HG02571 (cell line): ENCODE data around the gene ULBP1.
"Not testable (repeated sequence)": the region's sequence is repeated elsewhere in the genome, so short reads cannot be mapped to it uniquely, and the experiment has no call there.

Experiments
- ATAC-seq: cut with Tn5 transposase; IDR thresholded peaks from one replicate; pipeline ENCODE4 v1.9.1; 2021; ENCODE audit warnings: mild to moderate bottlenecking, moderate library complexity; ENCODE audit not compliant: unreplicated experiment

Gene ULBP1

DNA sequence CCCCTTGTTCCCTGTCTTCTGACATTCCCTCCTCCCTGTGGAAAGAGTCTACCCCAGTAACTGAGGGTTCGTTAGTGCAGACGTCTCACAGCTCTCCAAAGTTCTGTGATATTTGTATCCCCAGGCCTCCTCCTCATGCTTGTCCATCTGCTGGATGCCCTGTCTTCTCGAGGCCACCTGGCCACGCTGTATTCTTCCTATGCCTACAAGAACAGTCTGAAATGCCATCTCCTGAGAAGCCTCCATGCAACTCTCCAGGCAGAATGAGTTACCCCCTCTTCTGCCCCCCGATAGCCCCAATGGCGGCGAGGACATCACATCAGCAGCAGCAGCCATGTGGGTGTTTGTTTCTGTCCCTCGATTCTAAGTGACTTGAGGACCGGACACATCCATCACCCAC lies 12.6 kb upstream of the ULBP1 start:
- no peak for ATAC-seq

DNA sequence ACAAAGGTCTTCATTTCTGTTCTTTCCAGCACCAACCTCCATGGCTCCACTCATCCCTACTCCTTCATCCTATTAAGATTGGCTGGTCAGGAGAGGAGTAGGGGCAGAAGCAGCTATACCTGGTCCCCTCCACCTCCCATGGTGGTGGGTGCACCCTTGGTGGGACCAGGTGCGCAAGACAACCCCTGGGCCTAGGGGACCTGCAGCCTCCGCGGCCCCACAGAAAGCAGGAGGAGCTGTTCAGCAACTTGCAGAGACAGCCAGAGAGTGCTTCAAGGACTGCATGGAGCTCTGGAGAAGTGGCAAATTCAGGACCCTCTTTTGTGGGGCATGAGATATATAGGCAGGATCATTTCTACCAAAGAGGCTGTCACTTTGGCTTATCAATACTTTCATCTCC lies 12.1 kb upstream of the ULBP1 start:
- ATAC-seq = no peak

DNA sequence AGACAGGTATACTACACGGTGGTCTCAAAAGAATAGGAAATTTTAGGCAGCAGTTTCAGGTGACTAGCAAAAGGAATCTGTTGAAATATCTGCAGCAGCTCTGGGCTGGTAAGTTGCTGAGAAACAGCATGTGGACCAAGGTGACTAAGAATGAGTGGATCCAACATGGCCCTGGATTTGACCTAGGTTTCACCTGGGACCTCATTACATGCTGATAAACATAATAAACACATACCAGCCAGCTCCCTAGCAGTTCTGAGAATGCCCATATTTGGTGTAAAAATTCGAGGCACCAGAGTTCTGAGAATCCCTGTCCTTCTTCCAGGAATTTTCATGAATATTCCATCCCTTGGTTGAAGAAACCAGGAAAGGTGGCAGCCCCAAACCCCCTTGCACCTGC lies 10.4 kb upstream of the ULBP1 start:
- not testable (repeated sequence) for ATAC-seq

DNA sequence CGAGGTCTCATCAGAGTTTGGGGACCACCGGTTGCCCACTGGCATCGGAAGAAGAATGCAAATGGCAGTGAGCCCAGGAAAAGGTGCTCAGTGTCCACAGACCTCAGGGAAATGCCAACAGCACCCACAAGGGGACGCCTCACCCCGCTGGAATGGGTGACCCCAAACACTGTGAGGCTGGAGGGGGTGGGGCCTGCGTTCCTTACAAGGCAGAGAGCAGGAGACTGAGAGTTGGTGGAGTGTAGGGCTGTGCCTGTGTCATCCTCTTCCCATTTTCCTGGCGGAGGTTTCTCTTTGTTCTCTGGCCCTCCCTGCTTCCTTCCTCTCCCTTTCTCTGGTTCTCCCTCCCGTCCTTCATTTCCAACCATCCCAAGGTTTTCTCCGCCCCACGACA lies 9.8 kb upstream of the ULBP1 start:
- not testable (repeated sequence) for ATAC-seq

DNA sequence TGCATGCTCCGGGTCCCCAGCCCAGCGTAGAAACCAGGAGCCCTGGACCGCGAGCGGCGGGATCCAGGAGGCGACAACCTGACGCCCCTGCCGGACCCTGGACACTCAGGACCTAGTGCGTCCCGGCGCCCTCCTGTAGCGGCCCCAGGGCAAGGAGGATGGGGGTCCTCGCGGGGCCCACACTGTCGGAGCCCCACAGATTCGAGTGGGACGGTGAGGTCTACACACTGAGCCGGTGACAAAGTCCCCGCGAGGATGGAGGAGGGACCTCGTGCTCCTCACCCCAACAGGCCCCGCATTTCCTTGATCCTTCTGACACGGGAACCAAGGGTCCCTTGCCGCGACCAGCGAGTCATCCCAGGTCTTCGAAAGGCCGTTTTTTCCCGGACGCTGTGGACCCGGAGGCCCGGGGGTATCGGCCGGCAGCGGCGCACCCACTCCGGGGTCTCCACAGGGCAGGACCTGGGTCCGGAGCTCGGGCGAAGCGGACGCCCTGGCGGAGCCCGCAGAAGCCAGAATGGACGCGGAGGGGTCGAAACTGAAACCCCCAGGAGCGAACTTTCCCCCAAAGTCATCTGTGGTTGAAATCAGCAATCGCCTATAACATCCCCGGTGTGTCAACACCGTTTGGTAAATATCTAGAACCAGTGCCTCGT lies 9.3 kb upstream of the ULBP1 start:
- ATAC-seq = not testable (repeated sequence)

DNA sequence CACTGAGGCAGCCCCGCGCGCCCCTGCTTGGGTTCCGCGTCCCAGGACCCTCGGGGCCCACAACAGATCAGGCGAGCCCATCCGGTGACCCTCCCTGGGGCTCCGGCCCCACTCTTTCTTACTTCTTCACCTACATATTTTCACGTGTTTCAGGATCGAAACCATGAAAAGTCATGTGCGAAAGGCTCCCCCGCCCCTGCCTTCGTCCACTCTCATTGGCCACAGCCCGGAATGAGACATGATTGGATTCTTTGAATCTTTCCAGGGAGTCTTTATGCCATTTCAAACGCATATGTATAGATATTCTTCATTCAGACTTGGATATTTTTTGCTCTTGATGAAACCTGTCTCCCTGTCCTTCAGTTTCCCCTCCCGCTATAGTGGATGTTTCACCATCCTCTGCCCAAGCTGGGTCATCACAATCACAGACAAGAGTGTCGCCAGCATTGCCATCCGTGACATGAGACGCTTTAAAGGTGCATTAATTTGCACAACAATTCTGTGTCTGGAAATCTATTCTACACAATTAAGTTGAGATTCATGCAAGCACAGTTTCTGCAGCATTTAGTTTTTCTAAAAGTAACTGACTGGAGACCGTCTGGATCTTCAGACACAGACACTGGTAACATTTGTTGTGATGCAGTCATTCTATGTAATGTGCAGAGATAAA lies 8.6 kb upstream of the ULBP1 start:
- ATAC-seq = not testable (repeated sequence)

DNA sequence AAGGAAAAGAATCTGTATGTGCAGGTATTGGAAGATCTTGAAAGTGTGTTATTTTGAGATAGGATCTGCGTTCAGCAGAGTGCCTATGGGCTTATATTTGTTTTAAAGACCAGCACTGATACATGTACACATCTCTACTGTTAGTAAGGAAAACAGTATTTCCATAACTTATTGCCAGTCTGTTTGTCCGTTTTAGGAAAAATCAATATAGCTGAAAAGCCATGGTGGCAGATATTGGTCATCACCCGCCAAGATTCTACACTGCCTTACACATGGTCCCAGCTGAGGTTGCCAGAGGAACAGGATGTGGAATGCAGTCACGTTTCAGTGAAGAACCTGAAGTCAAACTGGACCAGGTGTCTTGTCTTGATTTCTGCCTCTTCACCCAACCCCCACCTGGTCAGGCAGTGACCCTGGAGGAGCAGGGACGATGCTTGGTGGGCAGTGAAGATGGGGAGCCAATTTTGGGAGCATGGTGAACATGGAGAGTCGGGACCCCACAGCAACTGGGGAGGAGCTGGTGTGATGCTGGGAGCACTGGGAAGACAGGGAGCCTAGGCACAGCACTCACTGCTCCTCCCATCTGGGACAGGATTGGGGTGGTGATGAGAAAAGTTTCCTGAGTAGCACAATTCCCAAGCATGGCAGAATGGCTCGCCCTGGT lies 8.0 kb upstream of the ULBP1 start:
- not testable (repeated sequence) for ATAC-seq

DNA sequence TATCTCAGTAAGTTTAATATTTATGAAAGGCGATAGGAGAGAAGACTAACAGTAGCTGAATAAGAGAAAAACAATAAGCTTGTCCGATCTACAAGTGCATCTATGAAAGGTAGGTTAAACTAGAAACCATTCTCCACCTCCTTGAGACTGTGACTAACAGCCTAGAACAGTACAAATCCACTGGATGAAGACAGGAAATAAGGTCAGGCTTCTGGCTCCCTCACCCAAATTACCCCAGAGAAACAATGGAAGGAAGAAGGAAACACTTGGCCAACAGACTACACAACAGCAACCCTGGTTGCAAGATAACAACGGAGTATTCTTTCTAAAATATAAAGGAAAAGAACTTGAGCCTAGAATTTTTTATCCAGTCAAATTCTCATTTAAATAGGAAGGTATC lies 5.6 kb upstream of the ULBP1 start:
- ATAC-seq = not testable (repeated sequence)

DNA sequence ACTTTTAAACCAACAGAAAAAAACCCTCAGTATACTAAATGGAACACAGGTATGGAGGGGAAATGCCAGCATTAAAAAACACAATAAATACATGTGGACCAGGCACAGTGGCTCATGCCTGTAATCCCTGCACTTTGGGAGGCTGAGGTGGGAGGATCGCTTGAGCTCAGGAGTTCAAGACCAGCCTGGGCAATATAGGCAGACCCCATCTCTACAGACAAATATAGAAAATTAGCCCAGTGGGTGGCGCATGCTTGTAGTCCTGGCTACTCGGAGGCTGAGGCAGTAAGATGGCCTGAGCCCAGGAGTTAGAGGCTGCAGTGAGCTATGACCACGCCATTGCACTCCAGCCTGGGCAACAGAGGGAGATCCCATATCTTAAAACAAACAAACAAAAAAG lies 3.9 kb upstream of the ULBP1 start:
- ATAC-seq = not testable (repeated sequence)

DNA sequence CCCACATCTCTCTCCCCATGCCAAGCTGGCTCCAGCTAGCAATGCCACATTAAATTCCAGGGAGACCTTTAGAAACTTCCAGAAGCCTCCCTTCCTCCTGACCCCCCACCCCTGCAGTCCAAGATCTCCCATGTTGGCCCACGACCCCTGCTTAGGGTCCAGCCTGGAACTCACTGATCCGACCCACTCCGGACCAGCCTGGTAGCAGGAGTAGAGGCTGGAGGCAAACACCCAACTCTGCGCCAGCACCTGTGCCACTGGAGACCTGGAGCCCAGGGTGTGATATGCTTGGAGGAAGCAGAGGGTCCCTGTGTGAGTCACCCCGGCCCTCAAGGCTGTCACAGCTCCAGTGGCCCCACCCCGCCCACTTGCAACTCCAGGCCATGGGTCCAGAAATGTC lies 3.3 kb upstream of the ULBP1 start:
- no peak for ATAC-seq

DNA sequence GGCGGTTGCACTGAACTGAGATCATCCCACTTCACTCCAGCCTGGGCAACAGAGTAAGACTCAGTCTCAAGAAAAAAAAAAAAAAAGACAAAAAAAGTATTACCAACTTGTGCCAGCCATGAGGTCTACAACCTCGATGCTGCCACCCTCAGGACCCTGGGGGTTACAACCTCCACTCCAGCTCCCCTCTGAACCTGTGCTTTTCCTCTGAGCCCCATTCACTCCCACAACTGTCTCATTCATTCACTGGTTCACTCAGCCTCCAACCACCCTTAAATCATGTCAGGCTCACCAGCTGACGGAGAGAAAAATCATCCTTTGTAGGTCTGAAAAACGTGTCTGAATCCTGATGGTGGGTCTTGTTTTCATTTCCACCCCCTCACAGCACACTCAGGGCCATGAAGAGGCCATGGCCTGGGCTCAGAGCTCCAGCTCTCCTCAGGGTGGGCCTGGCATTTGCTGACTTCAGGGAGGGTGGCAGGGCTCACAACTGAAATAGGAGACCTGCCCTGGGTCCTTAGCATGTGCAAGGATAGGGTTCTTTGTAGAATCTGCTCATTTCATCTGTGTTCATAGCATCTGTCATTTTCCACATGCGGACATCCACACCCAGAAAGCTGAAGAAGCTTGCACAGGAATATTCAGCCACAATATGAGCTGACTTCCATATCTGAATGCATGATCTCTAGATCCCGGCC lies 1.9 kb upstream of the ULBP1 start:
- ATAC-seq = no peak

DNA sequence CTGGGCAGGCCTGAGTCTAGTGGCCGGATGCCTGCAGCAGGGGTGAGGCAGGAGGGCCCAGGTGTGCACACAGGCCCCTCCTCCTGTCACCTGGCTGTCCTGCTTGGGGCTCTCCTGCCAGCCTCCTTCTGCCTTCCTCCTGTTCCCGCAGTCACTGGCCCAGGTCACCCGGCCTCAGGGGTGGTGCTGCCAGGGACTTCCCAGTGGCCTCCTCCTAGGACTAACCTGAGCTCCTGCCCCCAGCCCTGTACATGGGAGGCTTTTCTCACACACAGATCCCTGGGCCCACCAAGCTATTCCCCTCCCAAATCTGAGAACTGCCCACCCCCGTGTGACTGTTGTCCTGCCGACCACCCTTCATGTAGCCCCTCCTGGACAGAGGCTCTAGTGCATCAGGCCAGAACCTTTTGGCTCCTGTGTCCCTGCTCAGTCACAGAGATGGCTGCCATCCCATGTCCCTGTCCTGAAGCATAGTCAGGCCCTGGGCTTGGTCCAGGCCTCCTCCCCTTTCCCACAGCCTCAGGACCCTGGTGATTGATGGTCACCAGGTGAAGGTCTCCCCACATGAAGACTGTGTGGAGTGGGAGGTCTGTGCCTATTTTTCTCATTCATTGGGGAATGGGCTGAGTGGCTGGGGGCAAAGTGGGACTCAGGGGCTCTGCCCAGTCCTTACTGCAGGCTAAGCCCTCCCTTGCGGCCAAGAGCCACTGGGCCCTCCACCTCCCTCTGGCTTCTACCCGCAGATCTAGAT lies 1.1 kb upstream of the ULBP1 start:
- no peak for ATAC-seq

DNA sequence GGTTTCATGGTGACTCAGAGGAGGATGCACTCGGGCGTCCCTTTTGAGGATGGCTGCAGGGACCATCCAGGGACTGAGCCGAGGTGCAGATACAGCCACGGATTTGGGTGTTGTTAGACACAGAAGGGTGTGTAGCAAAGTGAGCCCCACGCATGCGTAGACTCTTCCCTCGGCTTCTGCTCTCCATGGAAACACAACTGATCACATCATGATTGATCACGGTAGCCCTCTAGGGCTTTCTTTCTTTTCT lies 606 bp upstream of the ULBP1 start:
- ATAC-seq = peak; percentile 30

DNA sequence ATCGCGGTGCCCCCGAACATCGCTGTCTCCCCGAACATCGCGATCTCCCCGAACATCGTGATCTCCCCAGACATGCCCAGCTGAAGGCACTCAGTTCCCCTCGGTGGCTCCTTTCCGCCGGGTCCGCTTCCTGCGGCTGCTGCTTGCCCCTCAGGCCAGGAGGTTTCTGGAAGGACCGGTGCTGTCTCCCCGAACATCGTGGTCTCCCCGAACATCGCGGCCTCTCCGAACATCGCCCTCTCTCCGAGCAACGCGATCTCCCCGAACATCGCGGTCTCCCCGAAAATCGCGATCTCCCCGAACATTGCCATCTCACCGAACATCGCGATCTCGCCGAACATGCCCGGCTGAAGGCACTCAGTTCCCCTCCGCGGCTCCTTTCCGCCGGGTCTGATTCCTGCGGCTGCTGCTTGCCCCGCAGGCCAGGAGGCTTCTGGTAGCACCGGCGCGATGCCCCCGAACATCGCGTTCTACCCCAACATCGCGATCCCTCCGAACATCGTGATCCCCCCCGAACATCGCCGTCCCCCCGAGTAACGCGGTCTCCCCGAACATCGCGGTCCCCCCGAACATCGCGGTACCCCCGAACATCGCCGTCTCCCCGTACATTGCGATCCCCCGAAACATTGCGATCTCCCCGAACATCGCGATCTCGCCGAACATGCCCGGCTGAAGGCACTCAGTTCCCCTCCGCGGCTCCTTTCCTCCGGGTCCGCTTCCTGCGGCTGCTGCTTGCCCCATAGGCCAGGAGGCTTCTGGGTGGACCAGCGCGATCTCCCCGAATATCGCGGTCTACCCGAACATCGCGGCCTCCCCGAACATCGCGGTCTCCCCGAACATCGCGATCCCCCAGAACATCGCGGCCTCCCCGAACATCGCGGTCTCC lies 808 bp downstream of the ULBP1 start:
- no peak for ATAC-seq

DNA sequence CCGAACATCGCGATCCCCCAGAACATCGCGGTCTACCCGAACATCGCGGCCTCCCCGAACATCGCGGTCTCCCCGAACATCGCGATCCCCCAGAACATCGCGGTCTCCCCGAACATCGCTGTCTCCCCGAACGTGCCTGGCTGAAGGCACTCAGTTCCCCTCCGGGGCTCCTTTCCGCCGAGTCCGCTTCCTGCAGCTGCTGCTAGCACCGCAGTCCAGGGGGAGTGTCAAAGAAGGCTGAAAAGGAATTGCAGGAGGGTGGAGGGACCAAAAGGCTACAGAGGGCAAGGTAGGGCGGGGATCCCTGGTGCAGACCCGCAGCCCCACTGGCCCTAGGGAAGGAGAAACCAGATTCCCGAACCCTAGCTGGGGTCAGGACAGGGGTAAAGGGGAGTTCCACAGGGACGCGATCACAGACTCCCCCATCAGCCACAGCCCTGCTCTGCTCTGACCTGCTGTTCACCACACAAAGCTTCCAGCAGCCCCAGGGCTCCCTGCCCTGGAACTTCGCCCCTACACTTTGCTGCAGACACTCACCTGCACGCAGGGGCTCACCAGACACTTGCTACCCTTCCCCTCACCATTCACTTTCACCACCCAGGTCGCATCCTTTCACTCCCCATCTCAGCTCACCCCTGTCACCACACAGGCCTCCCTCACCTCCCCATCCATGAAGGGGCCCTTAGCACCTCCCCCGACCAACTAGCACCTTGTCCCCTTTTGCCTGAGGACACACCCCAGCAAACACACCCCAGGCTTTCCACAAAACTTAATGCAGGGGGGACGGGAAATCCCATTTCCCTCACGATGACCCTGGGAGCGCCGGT lies 1.7 kb downstream of the ULBP1 start:
- ATAC-seq = no peak

DNA sequence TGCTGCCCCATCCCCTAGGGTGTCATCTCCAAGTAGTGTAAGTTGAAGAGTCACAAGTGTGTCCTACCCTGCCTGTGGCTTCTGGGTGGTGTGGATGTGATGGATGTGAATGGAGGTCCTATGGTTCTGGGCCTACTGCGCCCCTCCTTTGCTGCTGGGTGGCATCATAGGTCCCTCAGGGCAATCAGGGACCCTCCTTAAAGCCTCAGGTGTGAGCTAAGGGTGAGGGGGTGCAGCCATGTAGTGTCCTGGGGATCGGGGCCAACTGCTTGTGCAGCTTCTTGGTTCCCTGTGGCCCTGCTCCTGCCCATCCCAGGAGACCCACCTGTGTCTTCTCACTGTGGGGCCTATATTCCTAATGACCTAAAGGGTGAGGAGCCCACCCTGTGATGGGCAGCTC lies 2.6 kb downstream of the ULBP1 start:
- not testable (repeated sequence) for ATAC-seq

DNA sequence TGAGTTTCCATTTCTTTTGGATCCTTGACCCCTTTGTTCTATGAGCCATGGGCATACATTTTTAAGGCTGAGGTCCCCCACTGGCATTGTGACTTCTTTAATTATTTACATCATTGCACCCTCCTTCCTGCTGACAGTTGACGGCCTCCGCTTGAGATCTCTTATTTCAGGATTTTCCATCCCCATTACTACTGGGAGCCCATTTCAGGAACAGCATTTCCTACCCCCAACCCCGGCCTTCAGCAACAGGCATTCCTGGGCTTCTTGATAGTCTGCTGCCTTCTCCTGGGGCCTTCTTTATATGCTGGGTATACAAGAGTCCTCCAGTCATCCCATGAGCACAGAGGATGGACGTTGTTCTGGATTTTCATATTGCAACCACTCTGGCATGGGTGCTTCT lies 3.8 kb downstream of the ULBP1 start:
- ATAC-seq = no peak

DNA sequence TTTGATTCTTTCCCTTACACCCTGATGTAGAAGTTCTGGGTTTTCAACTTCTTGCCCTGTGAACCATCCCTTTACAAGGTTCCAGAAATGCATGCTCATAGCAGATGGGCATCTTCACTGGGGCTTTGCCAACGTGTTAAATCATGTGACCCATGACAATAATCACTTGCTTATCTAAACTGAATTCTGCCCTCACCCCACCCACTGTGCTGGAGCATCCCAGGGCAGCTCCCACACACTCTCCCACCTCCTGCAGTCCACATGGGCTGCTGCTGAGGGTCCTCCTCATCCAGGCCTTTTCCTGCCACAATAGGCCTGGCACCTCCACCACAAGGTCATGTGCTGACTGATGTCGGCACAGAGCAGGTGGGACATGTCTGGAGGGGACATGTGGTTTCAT lies 4.3 kb downstream of the ULBP1 start:
- not testable (repeated sequence) for ATAC-seq

DNA sequence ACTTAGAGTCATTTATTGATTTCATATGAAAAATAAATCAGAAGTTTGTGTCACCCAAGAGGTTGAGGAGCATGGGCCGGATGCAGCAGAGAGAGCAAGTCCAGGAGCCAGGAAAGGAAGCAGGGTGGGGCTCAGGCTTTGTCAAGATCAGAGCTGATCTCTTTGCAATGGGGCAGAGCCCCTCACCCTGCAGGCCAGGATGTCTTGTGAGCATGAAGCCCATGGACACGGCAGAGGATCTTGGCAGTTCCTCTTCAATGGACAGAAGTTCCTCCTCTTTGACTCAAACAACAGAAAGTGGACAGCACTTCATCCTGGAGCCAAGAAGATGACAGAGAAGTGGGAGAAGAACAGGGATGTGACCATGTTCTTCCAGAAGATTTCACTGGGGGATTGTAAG lies 5.2 kb downstream of the ULBP1 start:
- ATAC-seq = not testable (repeated sequence)
